ENCODE measurements around the gene PLD3. TPM values are rescaled to one million over a fixed set of nuclear protein-coding genes. Genes with fewer than 3 reads are reported as not detected.
"Not testable (repeated sequence)": the region's sequence is repeated elsewhere in the genome, so short reads cannot be mapped to it uniquely, and the experiment has no call there.

The PLD3 gene
- total RNA-seq, 1 experiment from 2014 or later = 245 TPM

- no peak for DNase-seq (ENCODE audit: low spot score)
- in situ Hi-C loops (cut with HindIII; ENCODE audit: low sequenced_read_pairs) = no loop called here
Observed at GRCh38 chr19:40358773-40359172, 10.3 kb downstream of the PLD3 start.

- DNase-seq (ENCODE audit: low spot score) = no peak
- in situ Hi-C loops (cut with HindIII; ENCODE audit: low sequenced_read_pairs) = no loop called here
Observed at GRCh38 chr19:40360020-40360707, 11.7 kb downstream of the PLD3 start.

GRCh38 chr19:40360708-40361241 is 12.3 kb downstream of the PLD3 start:
- no peak for DNase-seq (ENCODE audit: low spot score)
- in situ Hi-C loops (cut with HindIII; ENCODE audit: low sequenced_read_pairs) = no loop called here

- no peak for DNase-seq (ENCODE audit: low spot score)
- in situ Hi-C loops (cut with HindIII; ENCODE audit: low sequenced_read_pairs) = no loop called here
Observed at GRCh38 chr19:40362160-40362559, 13.7 kb downstream of the PLD3 start.

GRCh38 chr19:40363069-40363468 is 14.6 kb downstream of the PLD3 start:
- in situ Hi-C loops (cut with HindIII; ENCODE audit: low sequenced_read_pairs) = no loop called here

GRCh38 chr19:40365010-40365409 is 16.5 kb downstream of the PLD3 start:
- in situ Hi-C loops (cut with HindIII; ENCODE audit: low sequenced_read_pairs) = no loop called here
- no peak for DNase-seq (ENCODE audit: low spot score)

More at GRCh38 chr19:40363069-40363468, 14.6 kb downstream of the PLD3 start:
- no peak for DNase-seq (ENCODE audit: low spot score)

GRCh38 chr19:40365613-40366401 is 17.3 kb downstream of the PLD3 start:
- in situ Hi-C loops (cut with HindIII; ENCODE audit: low sequenced_read_pairs) = no loop called here
- peak; percentile 82 for DNase-seq (ENCODE audit: low spot score)

- in situ Hi-C loops (cut with HindIII; ENCODE audit: low sequenced_read_pairs) = no loop called here
- DNase-seq (ENCODE audit: low spot score) = no peak
Observed at GRCh38 chr19:40366697-40367561, 18.4 kb downstream of the PLD3 start.

- no peak for DNase-seq (ENCODE audit: low spot score)
- in situ Hi-C loops (cut with HindIII; ENCODE audit: low sequenced_read_pairs) = no loop called here
Observed at GRCh38 chr19:40367577-40368434, 19.3 kb downstream of the PLD3 start.

GRCh38 chr19:40369797-40370196 is 21.3 kb downstream of the PLD3 start:
- DNase-seq (ENCODE audit: low spot score) = no peak
- in situ Hi-C loops (cut with HindIII; ENCODE audit: low sequenced_read_pairs) = no loop called here

- in situ Hi-C loops (cut with HindIII; ENCODE audit: low sequenced_read_pairs); DNase-seq (ENCODE audit: low spot score): not testable (repeated sequence)
Observed at GRCh38 chr19:40370253-40370652, 21.8 kb downstream of the PLD3 start.

- no peak for DNase-seq (ENCODE audit: low spot score)
- in situ Hi-C loops (cut with HindIII; ENCODE audit: low sequenced_read_pairs) = no loop called here
Observed at GRCh38 chr19:40370997-40371801, 22.7 kb downstream of the PLD3 start.

GRCh38 chr19:40371802-40372122 is 23.3 kb downstream of the PLD3 start:
- in situ Hi-C loops (cut with HindIII; ENCODE audit: low sequenced_read_pairs) = no loop called here
- no peak for DNase-seq (ENCODE audit: low spot score)

- in situ Hi-C loops (cut with HindIII; ENCODE audit: low sequenced_read_pairs) = no loop called here
- DNase-seq (ENCODE audit: low spot score) = no peak
Observed at GRCh38 chr19:40374084-40374483, 25.6 kb downstream of the PLD3 start.

GRCh38 chr19:40376286-40376862 is 27.9 kb downstream of the PLD3 start:
- DNase-seq (ENCODE audit: low spot score) = no peak
- in situ Hi-C loops (cut with HindIII; ENCODE audit: low sequenced_read_pairs) = no loop called here

- no peak for DNase-seq (ENCODE audit: low spot score)
- in situ Hi-C loops (cut with HindIII; ENCODE audit: low sequenced_read_pairs) = no loop called here
Observed at GRCh38 chr19:40377876-40378385, 29.4 kb downstream of the PLD3 start.

GRCh38 chr19:40378509-40378908 is 30.0 kb downstream of the PLD3 start:
- in situ Hi-C loops (cut with HindIII; ENCODE audit: low sequenced_read_pairs) = no loop called here
- no peak for DNase-seq (ENCODE audit: low spot score)

All from G401 (cell line).